Cerebellar cortex (tissue), 1 donor: Measurements from ENCODE around the gene ITPKC.

Experiments used
- DNase-seq: peaks from one replicate; pipeline ENCODE4 v3.0.0-alpha.2; 2015; ENCODE audit warnings: low spot score

Gene ITPKC

GRCh38 chr19:40716482-40717324 is at the start of gene ITPKC, which contains the start of gene COQ8B:
Gene ITPKC, plus strand, starts transcription at chr19:40717112. Its CDS starts 24 bp downstream, at chr19:40717136.
Gene COQ8B, minus strand, starts transcription at chr19:40716886. Its CDS starts 2,254 bp downstream, at chr19:40714632.
- peak; percentile 99 for DNase-seq

- no peak for DNase-seq
Measured at GRCh38 chr19:40667602-40668001, 49.3 kb upstream of the ITPKC start.

GRCh38 chr19:40668991-40669614 is 47.8 kb upstream of the ITPKC start:
- DNase-seq = no peak

- peak; percentile 80 for DNase-seq
Measured at GRCh38 chr19:40671404-40671803, 45.5 kb upstream of the ITPKC start.

GRCh38 chr19:40672038-40672437 is 44.9 kb upstream of the ITPKC start:
- DNase-seq = no peak

GRCh38 chr19:40672573-40673299 is 44.2 kb upstream of the ITPKC start:
- no peak for DNase-seq

GRCh38 chr19:40673397-40673796 is 43.5 kb upstream of the ITPKC start:
- DNase-seq = no peak

- no peak for DNase-seq
Measured at GRCh38 chr19:40674291-40674690, 42.6 kb upstream of the ITPKC start.

GRCh38 chr19:40677156-40677555 is 39.8 kb upstream of the ITPKC start:
- DNase-seq = no peak

- no peak for DNase-seq
Measured at GRCh38 chr19:40681039-40681438, 35.9 kb upstream of the ITPKC start.

- DNase-seq = no peak
Measured at GRCh38 chr19:40682431-40682964, 34.4 kb upstream of the ITPKC start.

- no peak for DNase-seq
Measured at GRCh38 chr19:40683437-40683836, 33.5 kb upstream of the ITPKC start.

GRCh38 chr19:40684280-40684679 is 32.6 kb upstream of the ITPKC start:
- DNase-seq = no peak

- no peak for DNase-seq
Measured at GRCh38 chr19:40685016-40685526, 31.8 kb upstream of the ITPKC start.

- DNase-seq = no peak
Measured at GRCh38 chr19:40685563-40685962, 31.3 kb upstream of the ITPKC start.

- no peak for DNase-seq
Measured at GRCh38 chr19:40686882-40687524, 29.9 kb upstream of the ITPKC start.

- no peak for DNase-seq
Measured at GRCh38 chr19:40687525-40688016, 29.3 kb upstream of the ITPKC start.

GRCh38 chr19:40688309-40688708 is 28.6 kb upstream of the ITPKC start:
- no peak for DNase-seq

GRCh38 chr19:40688987-40689338 is 27.9 kb upstream of the ITPKC start:
- no peak for DNase-seq

GRCh38 chr19:40689339-40690049 is 27.4 kb upstream of the ITPKC start:
- DNase-seq = no peak
